ENCODE data around the gene CASKIN2.

CASKIN2 gene

DNA sequence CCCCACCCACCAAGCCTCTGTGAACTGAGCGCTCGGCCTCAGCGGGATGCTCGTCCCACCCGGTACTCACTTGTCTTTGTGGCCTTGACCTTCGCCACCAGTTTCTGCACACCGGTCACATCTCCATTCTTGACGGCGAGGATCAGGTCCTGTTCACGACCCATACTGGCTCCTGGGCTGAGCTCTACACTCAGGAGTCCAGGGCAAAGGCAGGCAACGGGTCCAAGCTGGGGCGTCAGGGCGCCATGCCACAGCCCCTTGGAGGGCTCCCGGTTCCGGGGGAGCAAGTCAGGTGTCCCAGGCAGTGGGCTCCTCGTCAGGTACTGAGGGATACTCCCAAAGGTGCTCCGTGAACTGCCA, 1.7 kb downstream of the CASKIN2 start:
- Histone ChIP-seq H3K36me3 (no peaks in the 10 kb centered on the region), H3K4me3 (ENCODE audit: low read depth, low read length) (no peak overlapping the region), H3K9me3 (no peaks in the 10 kb centered on the region), H3K4me1 (no peaks in the 10 kb centered on the region), H3K27me3 (no peaks in the 10 kb centered on the region)
- DNase-seq = no peak
- TF ChIP-seq, protein P1, sequence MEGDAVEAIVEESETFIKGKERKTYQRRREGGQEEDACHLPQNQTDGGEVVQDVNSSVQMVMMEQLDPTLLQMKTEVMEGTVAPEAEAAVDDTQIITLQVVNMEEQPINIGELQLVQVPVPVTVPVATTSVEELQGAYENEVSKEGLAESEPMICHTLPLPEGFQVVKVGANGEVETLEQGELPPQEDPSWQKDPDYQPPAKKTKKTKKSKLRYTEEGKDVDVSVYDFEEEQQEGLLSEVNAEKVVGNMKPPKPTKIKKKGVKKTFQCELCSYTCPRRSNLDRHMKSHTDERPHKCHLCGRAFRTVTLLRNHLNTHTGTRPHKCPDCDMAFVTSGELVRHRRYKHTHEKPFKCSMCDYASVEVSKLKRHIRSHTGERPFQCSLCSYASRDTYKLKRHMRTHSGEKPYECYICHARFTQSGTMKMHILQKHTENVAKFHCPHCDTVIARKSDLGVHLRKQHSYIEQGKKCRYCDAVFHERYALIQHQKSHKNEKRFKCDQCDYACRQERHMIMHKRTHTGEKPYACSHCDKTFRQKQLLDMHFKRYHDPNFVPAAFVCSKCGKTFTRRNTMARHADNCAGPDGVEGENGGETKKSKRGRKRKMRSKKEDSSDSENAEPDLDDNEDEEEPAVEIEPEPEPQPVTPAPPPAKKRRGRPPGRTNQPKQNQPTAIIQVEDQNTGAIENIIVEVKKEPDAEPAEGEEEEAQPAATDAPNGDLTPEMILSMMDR (IDR thresholded peaks at IDR 0.05; ENCODE audit: low read depth, low read length) = no peak

DNA sequence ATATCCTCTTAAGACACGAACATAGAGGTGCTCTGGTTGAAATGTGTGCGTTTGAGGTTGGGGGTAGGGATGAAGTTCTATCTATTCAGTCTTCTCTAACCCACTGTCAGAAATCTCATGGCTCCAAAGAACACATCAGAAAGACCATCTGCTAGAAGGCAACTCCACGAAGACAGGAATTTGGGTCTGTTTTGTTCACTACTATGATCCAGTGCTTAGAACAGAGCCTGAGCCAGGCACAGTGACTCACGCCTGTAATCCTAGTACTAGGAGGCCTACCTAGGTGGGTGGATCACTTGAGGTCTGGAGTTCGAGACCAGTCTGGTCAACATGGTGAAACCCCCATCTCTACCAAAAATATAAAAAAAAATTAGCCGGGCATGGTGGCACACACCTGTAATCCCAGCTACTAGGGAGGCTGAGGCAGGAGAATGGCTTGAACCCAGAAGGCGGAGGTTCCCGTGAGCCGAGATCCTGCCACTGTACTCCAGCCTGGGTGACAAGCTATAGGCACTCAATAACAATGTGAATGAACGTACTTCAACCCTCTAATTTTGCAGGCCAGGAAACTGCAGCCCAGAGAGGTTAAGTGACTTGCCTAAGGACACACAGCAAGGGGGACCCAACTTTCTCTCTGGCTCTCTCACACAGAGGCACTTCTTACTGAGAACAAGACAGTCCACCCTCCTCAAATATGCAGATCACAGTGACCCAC, 2.3 kb downstream of the CASKIN2 start:
- no peaks in the 10 kb centered on the region for H3K4me1 ChIP-seq
- no peak overlapping the region for H3K4me3 ChIP-seq (ENCODE audit: low read depth, low read length)
- TF ChIP-seq, protein P1 (IDR thresholded peaks at IDR 0.05; ENCODE audit: low read depth, low read length) = no peak
- H3K9me3 ChIP-seq = no peaks in the 10 kb centered on the region
- H3K27me3 ChIP-seq = no peaks in the 10 kb centered on the region
- no peak for DNase-seq
- H3K36me3 ChIP-seq = no peaks in the 10 kb centered on the region

DNA sequence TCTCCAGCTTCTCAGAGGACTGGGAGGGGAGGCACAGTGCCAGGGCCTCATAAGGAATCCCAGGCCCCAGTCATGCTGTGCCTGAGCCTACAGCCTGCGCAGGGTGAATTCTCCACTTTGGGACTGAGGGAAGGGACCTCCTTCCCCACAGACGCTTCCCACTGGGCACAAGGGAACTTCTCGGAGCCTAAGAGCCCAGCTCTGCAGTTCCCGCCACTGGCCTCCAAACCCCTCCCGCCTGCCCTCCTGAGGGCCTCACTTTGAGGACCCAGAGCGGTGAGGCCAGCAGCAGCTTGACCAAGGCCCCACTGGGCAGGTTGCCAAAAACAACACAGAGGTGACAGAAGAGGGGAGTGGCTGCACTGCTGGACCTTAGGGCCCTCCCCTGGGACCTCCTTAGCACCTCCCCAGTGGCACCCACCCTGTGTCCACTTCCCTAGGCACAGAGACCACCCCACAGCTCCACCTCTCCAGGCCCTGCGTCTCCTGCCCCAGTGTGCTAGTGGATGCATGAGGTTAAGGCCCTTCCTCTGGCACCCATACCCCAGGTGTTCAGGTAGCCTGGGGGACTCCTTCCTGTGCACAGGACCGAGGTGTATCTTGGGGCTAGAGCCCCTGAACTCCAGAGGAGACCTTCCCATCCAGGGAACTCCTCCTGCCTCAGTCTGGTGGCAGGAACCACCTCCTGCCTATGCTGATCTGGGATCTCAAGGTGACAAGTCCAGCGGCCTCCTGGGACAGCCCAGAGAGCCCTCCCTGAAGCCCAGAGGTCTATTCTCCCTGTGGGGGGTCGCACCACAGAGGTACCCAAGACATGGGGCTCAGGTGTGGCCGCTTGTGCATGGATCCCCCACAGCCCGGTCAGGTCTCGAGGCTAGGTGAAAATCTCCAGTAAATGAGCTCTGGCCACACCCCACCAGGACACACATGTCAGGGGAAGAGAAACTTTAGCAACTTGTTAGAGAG, 3.4 kb downstream of the CASKIN2 start:
- TF ChIP-seq, protein P1 (IDR thresholded peaks at IDR 0.05; ENCODE audit: low read depth, low read length) = no peak
- Histone ChIP-seq H3K4me3 (ENCODE audit: low read depth, low read length) (no peak overlapping the region), H3K36me3 (no peaks in the 10 kb centered on the region), H3K27me3 (no peaks in the 10 kb centered on the region), H3K4me1 (no peaks in the 10 kb centered on the region), H3K9me3 (no peaks in the 10 kb centered on the region)
- no peak for DNase-seq

DNA sequence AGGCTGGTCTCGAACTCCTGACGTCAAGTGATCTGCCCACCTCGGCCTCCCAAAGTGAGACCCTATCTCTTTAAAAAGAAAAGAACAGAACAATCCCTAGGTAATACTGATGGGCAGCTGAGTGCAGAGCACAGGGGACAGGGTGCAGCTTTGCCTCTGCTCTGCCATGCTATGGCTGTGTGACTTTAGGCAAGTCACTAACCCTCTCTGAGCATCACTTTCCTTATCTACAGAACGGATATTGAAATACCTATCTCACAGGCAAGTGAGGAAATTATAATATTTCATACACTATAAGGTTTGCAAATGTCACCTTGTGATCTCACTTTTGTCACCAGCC, 4.1 kb downstream of the CASKIN2 start:
- DNase-seq = no peak
- TF ChIP-seq, protein P1 (IDR thresholded peaks at IDR 0.05; ENCODE audit: low read depth, low read length) = no peak
- Histone ChIP-seq H3K4me3 (ENCODE audit: low read depth, low read length) (no peak overlapping the region), H3K27me3 (no peaks in the 10 kb centered on the region), H3K36me3 (no peaks in the 10 kb centered on the region), H3K9me3 (no peaks in the 10 kb centered on the region), H3K4me1 (no peaks in the 10 kb centered on the region)

DNA sequence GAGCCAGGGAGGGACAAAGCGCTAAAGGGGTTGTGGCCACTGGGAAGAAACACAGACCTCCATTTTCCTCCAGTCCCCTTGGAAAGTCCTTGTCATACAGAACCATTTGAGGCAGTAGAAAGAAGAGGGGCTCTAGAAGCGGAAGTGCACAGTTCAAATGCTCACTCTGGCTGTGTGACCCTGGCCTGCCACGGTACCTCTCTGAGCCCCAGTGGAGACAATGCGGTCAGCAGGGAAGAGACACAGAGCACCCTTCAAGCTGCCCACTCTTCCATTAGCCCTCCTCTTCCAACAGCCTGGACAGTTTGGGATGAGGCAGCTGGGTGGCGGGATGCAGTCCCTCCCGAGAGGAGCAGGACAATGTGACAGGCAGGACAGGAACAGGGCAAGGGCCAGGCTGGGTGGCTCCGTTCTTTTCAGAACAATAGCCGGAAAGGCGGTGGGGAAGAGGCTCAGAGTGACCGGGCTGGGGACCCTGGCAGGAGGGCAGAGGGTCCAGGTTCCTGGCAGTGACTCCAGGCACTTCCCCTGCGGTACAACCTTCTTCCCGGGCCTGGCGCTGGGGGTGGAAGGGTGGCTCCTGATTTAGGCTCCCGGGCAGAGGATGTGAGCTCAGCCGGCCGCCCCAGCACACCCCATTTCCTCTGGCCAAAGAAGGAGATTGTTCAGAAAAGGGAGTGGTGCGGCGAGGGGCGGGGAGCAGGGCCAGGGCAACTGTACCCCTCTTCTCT, 5.6 kb downstream of the CASKIN2 start:
- peaks cover 10% of the 10 kb centered on the region; the same call in 1 of the 2 replicates for H3K36me3 ChIP-seq
- no peaks in the 10 kb centered on the region for H3K4me1 ChIP-seq
- TF ChIP-seq, protein P1 (IDR thresholded peaks at IDR 0.05; ENCODE audit: low read depth, low read length) = no peak

More for the DNA sequence above, 5.6 kb downstream of the CASKIN2 start:
- Histone ChIP-seq H3K4me3 (ENCODE audit: low read depth, low read length) (no peak overlapping the region), H3K27me3 (no peaks in the 10 kb centered on the region), H3K9me3 (no peaks in the 10 kb centered on the region)
- no peak for DNase-seq

All from BE2C (cell line).